ENCODE results near the gene DYSF. TPM values are rescaled to one million over a fixed set of nuclear protein-coding genes. Genes with fewer than 3 reads are reported as not detected.

DYSF gene
- total RNA-seq, 1 experiment from 2014 or later: 0.89 TPM

DNA sequence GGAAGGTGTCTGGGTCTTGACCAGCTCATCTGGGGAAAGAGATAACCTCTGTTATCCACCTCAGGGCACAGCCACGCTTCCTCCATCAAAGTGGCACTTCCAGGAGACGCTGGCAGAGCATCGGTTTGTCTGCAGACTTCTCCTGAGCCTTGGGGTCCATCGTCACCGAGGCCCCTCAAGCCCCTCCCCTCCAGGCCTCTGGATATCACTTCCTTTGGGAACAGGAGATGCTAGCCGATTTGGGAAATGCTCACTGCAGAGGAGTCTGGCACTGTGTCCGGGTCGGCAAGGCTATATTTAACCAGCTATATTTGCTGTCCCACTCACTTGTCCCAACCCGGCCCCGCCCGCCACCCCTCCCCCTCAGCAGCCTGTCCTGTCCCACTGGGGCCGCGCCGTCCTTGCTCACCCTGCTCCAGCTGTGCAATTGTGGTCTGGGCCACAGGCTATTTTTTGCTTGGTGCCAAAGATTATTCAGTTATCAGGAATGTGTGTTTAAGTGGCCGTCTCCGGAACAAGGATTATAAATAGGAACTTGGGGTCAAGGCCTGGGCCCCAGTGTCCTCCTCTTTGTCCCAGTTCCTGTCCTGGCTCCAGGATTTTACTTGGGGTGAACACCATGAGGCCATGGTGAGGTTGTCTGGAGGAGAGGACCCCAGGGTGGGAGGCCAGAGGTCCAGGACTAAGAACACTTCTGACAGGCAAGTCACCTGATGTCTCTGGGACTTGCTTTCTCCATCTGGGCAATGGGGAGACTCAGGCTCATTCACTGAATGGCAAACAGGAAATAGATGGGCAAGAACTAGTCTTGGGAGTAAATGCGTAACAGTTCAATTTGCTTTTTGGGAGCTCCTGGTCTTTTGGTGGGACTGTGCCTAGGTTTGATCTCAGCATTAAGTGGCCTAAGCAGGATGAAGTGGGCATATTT, 263.6 kb downstream of the DYSF start (continued):
- TF ChIP-seq, protein P1, sequence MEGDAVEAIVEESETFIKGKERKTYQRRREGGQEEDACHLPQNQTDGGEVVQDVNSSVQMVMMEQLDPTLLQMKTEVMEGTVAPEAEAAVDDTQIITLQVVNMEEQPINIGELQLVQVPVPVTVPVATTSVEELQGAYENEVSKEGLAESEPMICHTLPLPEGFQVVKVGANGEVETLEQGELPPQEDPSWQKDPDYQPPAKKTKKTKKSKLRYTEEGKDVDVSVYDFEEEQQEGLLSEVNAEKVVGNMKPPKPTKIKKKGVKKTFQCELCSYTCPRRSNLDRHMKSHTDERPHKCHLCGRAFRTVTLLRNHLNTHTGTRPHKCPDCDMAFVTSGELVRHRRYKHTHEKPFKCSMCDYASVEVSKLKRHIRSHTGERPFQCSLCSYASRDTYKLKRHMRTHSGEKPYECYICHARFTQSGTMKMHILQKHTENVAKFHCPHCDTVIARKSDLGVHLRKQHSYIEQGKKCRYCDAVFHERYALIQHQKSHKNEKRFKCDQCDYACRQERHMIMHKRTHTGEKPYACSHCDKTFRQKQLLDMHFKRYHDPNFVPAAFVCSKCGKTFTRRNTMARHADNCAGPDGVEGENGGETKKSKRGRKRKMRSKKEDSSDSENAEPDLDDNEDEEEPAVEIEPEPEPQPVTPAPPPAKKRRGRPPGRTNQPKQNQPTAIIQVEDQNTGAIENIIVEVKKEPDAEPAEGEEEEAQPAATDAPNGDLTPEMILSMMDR (IDR thresholded peaks at IDR 0.05 in 2 of 3, conservative IDR thresholded peaks at IDR 0.05 in 1 of 3; ENCODE audit: borderline replicate concordance in 1 of 3, insufficient read depth in 1 of 3, low read depth in 2 of 3, low read length in 2 of 3): no peak
- no peak for TF ChIP-seq EZH2 (IDR thresholded peaks at IDR 0.05)
- peak; percentile 39; the same call in 1 of the 2 replicates for TF ChIP-seq POLR2AphosphoS5 (IDR thresholded peaks at IDR 0.05; ENCODE audit: low read depth, low read length)

DNA sequence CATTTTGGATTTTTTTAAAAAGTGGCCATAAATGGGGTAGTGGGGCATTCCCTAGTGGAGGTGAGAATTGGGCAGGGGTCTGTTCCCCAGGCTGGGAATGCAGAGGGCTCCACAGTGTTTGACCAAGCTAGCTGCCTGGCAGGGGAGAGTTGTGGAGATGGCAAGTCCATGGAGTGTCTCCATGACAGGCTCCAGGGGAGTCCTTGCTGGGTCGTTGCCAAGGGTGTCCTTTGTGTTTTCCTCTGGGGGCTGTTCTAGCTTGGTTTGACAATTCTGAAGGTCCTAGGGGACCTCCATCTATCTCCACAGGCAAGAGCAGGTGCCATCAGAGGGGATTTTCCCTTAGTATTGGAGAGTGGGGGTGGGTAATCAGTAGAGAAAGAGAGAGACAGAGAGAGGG, 265.3 kb downstream of the DYSF start:
- peaks cover 17 to 25% of the 10 kb centered on the region in 2 experiments for H3K4me1 ChIP-seq (ENCODE audit: control insufficient read depth in 1 of 2, insufficient read depth in 2 of 2, low read length in 2 of 2)
- no peak for ATAC-seq
- RAD21 ChIA-PET (ENCODE audit: low non-redundant PET in 1 of 2, low total read pairs in 2 of 2, uncharacterized antibody in 2 of 2, unreplicated experiment in 2 of 2): no interaction called here
- CTCF ChIA-PET: no interaction called here
- H3K4me2 ChIP-seq (ENCODE audit: low read length): no peak overlapping the region
- H3K9ac ChIP-seq (ENCODE audit: low read length): no peak overlapping the region
- no peak overlapping the region for H2AFZ ChIP-seq (ENCODE audit: low read depth, low read length, poor library complexity, severe bottlenecking)
- intact Hi-C loops (cut with micrococcal nuclease): no loop called here
- no TSS peak for BruUV-seq (replicated peaks)
- H4K20me1 ChIP-seq (ENCODE audit: insufficient read depth): no peaks in the 10 kb centered on the region
- H3K27ac ChIP-seq (ENCODE audit: low read depth, low read length): no peak overlapping the region
- H3K36me3 ChIP-seq (ENCODE audit: control insufficient read depth in 1 of 2, insufficient read depth in 2 of 2, low read length in 2 of 2): no peaks in the 10 kb centered on the region
- TF ChIP-seq CEBPB (IDR thresholded peaks at IDR 0.05; ENCODE audit: low read depth): no peak
- TF ChIP-seq POLR2A (IDR thresholded peaks at IDR 0.05; ENCODE audit: borderline replicate concordance, extremely low read depth, insufficient read depth, insufficient read length): no peak
- no peak for TF ChIP-seq SIN3A (IDR thresholded peaks at IDR 0.05; ENCODE audit: low read depth)
- TF ChIP-seq, protein P2, sequence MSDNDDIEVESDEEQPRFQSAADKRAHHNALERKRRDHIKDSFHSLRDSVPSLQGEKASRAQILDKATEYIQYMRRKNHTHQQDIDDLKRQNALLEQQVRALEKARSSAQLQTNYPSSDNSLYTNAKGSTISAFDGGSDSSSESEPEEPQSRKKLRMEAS (IDR thresholded peaks at IDR 0.05): no peak
- TF ChIP-seq, protein P3, sequence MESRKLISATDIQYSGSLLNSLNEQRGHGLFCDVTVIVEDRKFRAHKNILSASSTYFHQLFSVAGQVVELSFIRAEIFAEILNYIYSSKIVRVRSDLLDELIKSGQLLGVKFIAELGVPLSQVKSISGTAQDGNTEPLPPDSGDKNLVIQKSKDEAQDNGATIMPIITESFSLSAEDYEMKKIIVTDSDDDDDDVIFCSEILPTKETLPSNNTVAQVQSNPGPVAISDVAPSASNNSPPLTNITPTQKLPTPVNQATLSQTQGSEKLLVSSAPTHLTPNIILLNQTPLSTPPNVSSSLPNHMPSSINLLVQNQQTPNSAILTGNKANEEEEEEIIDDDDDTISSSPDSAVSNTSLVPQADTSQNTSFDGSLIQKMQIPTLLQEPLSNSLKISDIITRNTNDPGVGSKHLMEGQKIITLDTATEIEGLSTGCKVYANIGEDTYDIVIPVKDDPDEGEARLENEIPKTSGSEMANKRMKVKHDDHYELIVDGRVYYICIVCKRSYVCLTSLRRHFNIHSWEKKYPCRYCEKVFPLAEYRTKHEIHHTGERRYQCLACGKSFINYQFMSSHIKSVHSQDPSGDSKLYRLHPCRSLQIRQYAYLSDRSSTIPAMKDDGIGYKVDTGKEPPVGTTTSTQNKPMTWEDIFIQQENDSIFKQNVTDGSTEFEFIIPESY (IDR thresholded peaks at IDR 0.05; ENCODE audit: extremely low read depth, insufficient replicate concordance, low read length): no peak
- TF ChIP-seq SRF (IDR thresholded peaks at IDR 0.05; ENCODE audit: low read depth): no peak
- TF ChIP-seq ELF1 (IDR thresholded peaks at IDR 0.05; ENCODE audit: borderline replicate concordance, low read depth): no peak
- TF ChIP-seq CBX3 (IDR thresholded peaks at IDR 0.05; ENCODE audit: low read depth): no peak
- TF ChIP-seq TCF7L2 (IDR thresholded peaks at IDR 0.05; ENCODE audit: borderline replicate concordance, extremely low read depth, insufficient read depth, insufficient read length): no peak
- no peak for DNase-seq (ENCODE audit: low read depth, low spot score)
- POLR2A ChIA-PET: no interaction called here
- no peaks in the 10 kb centered on the region for H3K9me3 ChIP-seq (ENCODE audit: control insufficient read depth in 1 of 2, insufficient read depth in 1 of 2, low read depth in 1 of 2, low read length in 2 of 2)
- no peaks in the 10 kb centered on the region for H3K9me2 ChIP-seq (ENCODE audit: insufficient read depth)
- H3K79me2 ChIP-seq (ENCODE audit: insufficient read depth, low read length): no peaks in the 10 kb centered on the region
- H3K27me3 ChIP-seq (ENCODE audit: insufficient read depth, low read length): no peaks in the 10 kb centered on the region
- H3K4me3 ChIP-seq (replicated peaks in 1 of 2; ENCODE audit: low read depth in 1 of 2, low read length in 2 of 2): no peak overlapping the region
